GM12878 (cell line): Measurements from ENCODE around the gene SNX8. TPM values are rescaled to one million over a fixed set of nuclear protein-coding genes. Genes with fewer than 3 reads are reported as not detected.

Experiments
- ATF7 ChIP-seq: fragments of 450-650 bp; IDR thresholded peaks from 2 replicates; pipeline ENCODE4 v1.6.1; 2016; ENCODE audit warnings: low read depth, mild to moderate bottlenecking
- BHLHE40 ChIP-seq, 2 experiments: fragments of 450-650 bp in 1 of 2; IDR thresholded peaks; 2 replicates each; pipeline ENCODE4 v1.6.1; 2011 to 2017; ENCODE audit warnings: low read depth in 2 of 2, borderline replicate concordance in 1 of 2, improper control_type of control experiment in 1 of 2, low read length in 1 of 2, mild to moderate bottlenecking in 1 of 2
- CEBPB ChIP-seq, 2 experiments: fragments of 150-350 bp in 1 of 2; IDR thresholded peaks; 2 replicates each; pipeline ENCODE4 v1.6.1; 2012 to 2014; ENCODE audit warnings: low read depth in 2 of 2, low read length in 2 of 2, borderline replicate concordance in 1 of 2, inconsistent platforms in 1 of 2
- EGR1 ChIP-seq, 2 experiments: IDR thresholded peaks; 1 replicate in 1 of 2; 2 replicates in 1 of 2; pipeline ENCODE4 v1.6.1; 2011 to 2012; ENCODE audit warnings: low read depth in 2 of 2, low read length in 2 of 2, borderline replicate concordance in 1 of 2, mild to moderate bottlenecking in 1 of 2, moderate library complexity in 1 of 2
- EP300 ChIP-seq, 2 experiments: fragments of 150-350 bp in 1 of 2; IDR thresholded peaks; 2 replicates each; pipeline ENCODE4 v1.6.1; 2011 to 2012; ENCODE audit warnings: low read depth in 2 of 2, low read length in 2 of 2, borderline replicate concordance in 1 of 2, improper control_type of control experiment in 1 of 2, inconsistent platforms in 1 of 2; ENCODE audit not compliant: control insufficient read depth in 1 of 2
- ESRRA ChIP-seq: IDR thresholded peaks from 2 replicates; pipeline ENCODE4 v1.6.1; 2012; ENCODE audit warnings: mild to moderate bottlenecking, low read length, improper control_type of control experiment
- ETV6 ChIP-seq, 2 experiments: fragments of 450-650 bp in 1 of 2; IDR thresholded peaks in 1 of 2; conservative IDR thresholded peaks in 1 of 2; 2 replicates each; pipeline ENCODE4 v1.6.1; 2014; ENCODE audit warnings: antibody characterized with exemption in 1 of 2, borderline replicate concordance in 1 of 2, low read depth in 1 of 2, mild to moderate bottlenecking in 1 of 2, moderate library complexity in 1 of 2
- FOXM1 ChIP-seq: IDR thresholded peaks from 2 replicates; pipeline ENCODE4 v1.6.1; 2012; ENCODE audit warnings: low read depth, mild to moderate bottlenecking, inconsistent platforms, low read length, moderate library complexity
- GATAD2B ChIP-seq: fragments of 450-650 bp; conservative IDR thresholded peaks from 2 replicates; pipeline ENCODE4 v1.6.1; 2017; ENCODE audit warnings: low read depth, mild to moderate bottlenecking, moderate library complexity
- IKZF2 ChIP-seq, 2 experiments: fragments of 450-650 bp; IDR thresholded peaks; 2 replicates each; pipeline ENCODE4 v1.6.1; 2017; ENCODE audit warnings: mild to moderate bottlenecking in 2 of 2, moderate library complexity in 2 of 2
- LARP7 ChIP-seq: fragments of 450-650 bp; IDR thresholded peaks from 2 replicates; pipeline ENCODE4 v1.6.1; 2017; ENCODE audit warnings: mild to moderate bottlenecking
- MEF2A ChIP-seq: IDR thresholded peaks from 2 replicates; pipeline ENCODE4 v1.6.1; 2011; ENCODE audit warnings: low read depth, mild to moderate bottlenecking, low read length, moderate library complexity; ENCODE audit not compliant: insufficient read depth
- MEF2B ChIP-seq: fragments of 450-650 bp; IDR thresholded peaks from 2 replicates; pipeline ENCODE4 v1.6.1; 2018; ENCODE audit warnings: mild to moderate bottlenecking, moderate library complexity; ENCODE audit not compliant: partially characterized antibody, poor library complexity, severe bottlenecking
- NBN ChIP-seq: fragments of 450-650 bp; IDR thresholded peaks from 2 replicates; pipeline ENCODE4 v1.6.1; 2016
- NFIC ChIP-seq: IDR thresholded peaks from 2 replicates; pipeline ENCODE4 v1.6.1; 2012; ENCODE audit warnings: low read depth, mild to moderate bottlenecking, inconsistent platforms, low read length, moderate library complexity
- NFXL1 ChIP-seq: fragments of 450-650 bp; IDR thresholded peaks from 2 replicates; pipeline ENCODE4 v1.6.1; 2017; ENCODE audit warnings: antibody characterized with exemption, mild to moderate bottlenecking, borderline replicate concordance
- NR2F1 ChIP-seq: fragments of 450-650 bp; conservative IDR thresholded peaks from 2 replicates; pipeline ENCODE4 v1.6.1; 2017; ENCODE audit warnings: mild to moderate bottlenecking
- PAX5 ChIP-seq: IDR thresholded peaks from 2 replicates; pipeline ENCODE4 v1.6.1; 2011; ENCODE audit warnings: low read depth, low read length, borderline replicate concordance
- POLR2A ChIP-seq: IDR thresholded peaks from 2 replicates; pipeline ENCODE4 v1.6.1; 2011; ENCODE audit warnings: low read depth, mild to moderate bottlenecking, low read length
- POU2F2 ChIP-seq: IDR thresholded peaks from 3 replicates; pipeline ENCODE4 v1.6.1; 2011; ENCODE audit warnings: low read depth, mild to moderate bottlenecking, low read length, borderline replicate concordance
- RELA ChIP-seq: fragments of 450-650 bp; IDR thresholded peaks from 2 replicates; pipeline ENCODE4 v1.8.0; 2014; ENCODE audit warnings: borderline replicate concordance; ENCODE audit not compliant: partially characterized antibody
- SP1 ChIP-seq: IDR thresholded peaks from one replicate; pipeline ENCODE4 v1.6.1; 2011; ENCODE audit warnings: low read depth, low read length
- TARDBP ChIP-seq: IDR thresholded peaks from 2 replicates; pipeline ENCODE4 v1.6.1; 2016; ENCODE audit warnings: borderline replicate concordance
- TCF3 ChIP-seq: IDR thresholded peaks from 2 replicates; pipeline ENCODE4 v1.6.1; 2012; ENCODE audit warnings: low read depth, mild to moderate bottlenecking, low read length, borderline replicate concordance; ENCODE audit not compliant: insufficient read depth
- ZNF217 ChIP-seq: fragments of 450-650 bp; IDR thresholded peaks from 2 replicates; pipeline ENCODE4 v1.6.1; 2017; ENCODE audit warnings: antibody characterized with exemption, mild to moderate bottlenecking
- ZNF24 ChIP-seq: fragments of 450-650 bp; IDR thresholded peaks from 2 replicates; pipeline ENCODE4 v1.6.1; 2017; ENCODE audit warnings: antibody characterized with exemption, mild to moderate bottlenecking
- polyA plus RNA-seq, 11 experiments: library from polyadenylated mRNA; depleted of rRNA in 4 of 11; unstranded in 6 of 11; stranded (reverse) in 5 of 11; fragments of >200 nt; fragmentation: Nextera tagmentation in 4 of 11; fragmentation: Illumina TruSeq in 1 of 11; extraction: Ambion mirVana in 4 of 11; extraction: Trizol in 1 of 11; gene quantifications; 1 replicate in 1 of 11; 2 replicates in 10 of 11; pipeline versions ENCODE4 v1.2.1 to v1.2.3, GENCODE V29; 2011 to 2016; ENCODE audit warnings: inconsistent platforms in 2 of 11, missing spikeins in 2 of 11, low read depth in 1 of 11
- total RNA-seq, 4 experiments: library from RNA; depleted of rRNA in 3 of 4; stranded (reverse); fragments of >200 nt in 3 of 4; fragmentation: Illumina TruSeq in 1 of 4; extraction: Trizol in 1 of 4; gene quantifications; 2 replicates each; pipeline versions ENCODE4 v1.2.1 to v1.2.3, GENCODE V29; 2013 to 2021
- TF ChIP-seq, protein P1 (sequence below): fragments of 450-650 bp; IDR thresholded peaks from 2 replicates; pipeline ENCODE4 v1.6.1; 2017; ENCODE audit warnings: low read depth, mild to moderate bottlenecking, moderate library complexity
- TF ChIP-seq, protein P2 (sequence below): fragments of 450-650 bp; IDR thresholded peaks from 2 replicates; pipeline ENCODE4 v1.6.1; 2014; ENCODE audit warnings: mild to moderate bottlenecking

SNX8 gene
- total and polyA plus RNA-seq, 10 of the 15 experiments (the other 5 are each of a cell fraction or from before 2014, with no cell fraction given), result 6.4 to 210 (median 97.6) TPM

GRCh38 chr7:2209146-2209960 is 104.9 kb downstream of the SNX8 start (continued):
- 0 out of 2 replicates have a peak, but pooled peaks have one; percentile 22 for TF ChIP-seq TCF3
- TF ChIP-seq ZNF217, result no peak
- peak; percentile 36 for TF ChIP-seq SP1
- TF ChIP-seq, protein P1, sequence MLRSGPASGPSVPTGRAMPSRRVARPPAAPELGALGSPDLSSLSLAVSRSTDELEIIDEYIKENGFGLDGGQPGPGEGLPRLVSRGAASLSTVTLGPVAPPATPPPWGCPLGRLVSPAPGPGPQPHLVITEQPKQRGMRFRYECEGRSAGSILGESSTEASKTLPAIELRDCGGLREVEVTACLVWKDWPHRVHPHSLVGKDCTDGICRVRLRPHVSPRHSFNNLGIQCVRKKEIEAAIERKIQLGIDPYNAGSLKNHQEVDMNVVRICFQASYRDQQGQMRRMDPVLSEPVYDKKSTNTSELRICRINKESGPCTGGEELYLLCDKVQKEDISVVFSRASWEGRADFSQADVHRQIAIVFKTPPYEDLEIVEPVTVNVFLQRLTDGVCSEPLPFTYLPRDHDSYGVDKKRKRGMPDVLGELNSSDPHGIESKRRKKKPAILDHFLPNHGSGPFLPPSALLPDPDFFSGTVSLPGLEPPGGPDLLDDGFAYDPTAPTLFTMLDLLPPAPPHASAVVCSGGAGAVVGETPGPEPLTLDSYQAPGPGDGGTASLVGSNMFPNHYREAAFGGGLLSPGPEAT, result peak; percentile 55; the same call in 1 of the 2 replicates
- TF ChIP-seq MEF2B, result peak; percentile 85
- peak; percentile 72; the same call in 1 of the 2 replicates for TF ChIP-seq NFIC
- 0 out of 2 replicates have a peak, but pooled peaks have one; percentile 11 for TF ChIP-seq ZNF24
- TF ChIP-seq IKZF2 (IDR thresholded peaks at IDR 0.05), result peak in 1 of 2 experiments; percentile 50; a peak in 2 of 4 replicates
- TF ChIP-seq POU2F2, result 0 out of 3 replicates have a peak, but pooled peaks have one; percentile 48
- TF ChIP-seq ETV6 (conservative IDR thresholded peaks at IDR 0.05 in 1 of 2, IDR thresholded peaks at IDR 0.05 in 1 of 2; ENCODE audit: borderline replicate concordance in 1 of 2, low read depth in 1 of 2), result peak in 1 of 2 experiments; percentile 29; a peak in 1 of 4 replicates
- 0 out of 2 replicates have a peak, but pooled peaks have one; percentile 10 for TF ChIP-seq POLR2A
- peak; percentile 46 for TF ChIP-seq RELA
- peak; percentile 50; the same call in 1 of the 2 replicates for TF ChIP-seq NBN
- peak in 1 of 2 experiments; percentile 53; a peak in 1 of 4 replicates for TF ChIP-seq EP300 (IDR thresholded peaks at IDR 0.05; ENCODE audit: borderline replicate concordance in 1 of 2, control insufficient read depth in 1 of 2, low read depth in 2 of 2, low read length in 2 of 2)
- TF ChIP-seq, protein P2, sequence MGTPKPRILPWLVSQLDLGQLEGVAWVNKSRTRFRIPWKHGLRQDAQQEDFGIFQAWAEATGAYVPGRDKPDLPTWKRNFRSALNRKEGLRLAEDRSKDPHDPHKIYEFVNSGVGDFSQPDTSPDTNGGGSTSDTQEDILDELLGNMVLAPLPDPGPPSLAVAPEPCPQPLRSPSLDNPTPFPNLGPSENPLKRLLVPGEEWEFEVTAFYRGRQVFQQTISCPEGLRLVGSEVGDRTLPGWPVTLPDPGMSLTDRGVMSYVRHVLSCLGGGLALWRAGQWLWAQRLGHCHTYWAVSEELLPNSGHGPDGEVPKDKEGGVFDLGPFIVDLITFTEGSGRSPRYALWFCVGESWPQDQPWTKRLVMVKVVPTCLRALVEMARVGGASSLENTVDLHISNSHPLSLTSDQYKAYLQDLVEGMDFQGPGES, result 0 out of 2 replicates have a peak, but pooled peaks have one; percentile 20
- peak; percentile 51; the same call in 1 of the 2 replicates for TF ChIP-seq GATAD2B
- peak; percentile 76; the same call in 1 of the 2 replicates for TF ChIP-seq PAX5
- TF ChIP-seq FOXM1, result peak; percentile 84; the same call in 1 of the 2 replicates
- 0 out of 2 replicates have a peak, but pooled peaks have one; percentile 2 for TF ChIP-seq MEF2A
- TF ChIP-seq TARDBP, result no peak
- no peak for TF ChIP-seq ESRRA
- TF ChIP-seq NR2F1, result 0 out of 2 replicates have a peak, but pooled peaks have one; percentile 21
- TF ChIP-seq NFXL1, result no peak
- TF ChIP-seq BHLHE40 (IDR thresholded peaks at IDR 0.05; ENCODE audit: borderline replicate concordance in 1 of 2, low read depth in 2 of 2, low read length in 1 of 2), result peak; percentile 71 to 76; a peak in 3 of 4 replicates
- no peak for TF ChIP-seq CEBPB (IDR thresholded peaks at IDR 0.05; ENCODE audit: borderline replicate concordance in 1 of 2, low read depth in 2 of 2, low read length in 2 of 2)
- 0 out of 3 replicates have a peak, but pooled peaks of 1 of the 2 experiments have one; percentile 34 for TF ChIP-seq EGR1 (IDR thresholded peaks at IDR 0.05; ENCODE audit: borderline replicate concordance in 1 of 2, low read depth in 2 of 2, low read length in 2 of 2)
- TF ChIP-seq LARP7, result 0 out of 2 replicates have a peak, but pooled peaks have one; percentile 37
- TF ChIP-seq ATF7, result peak; percentile 26; the same call in 1 of the 2 replicates
